HPDE6-E6E7 (cell line): ENCODE results near the gene TRAPPC10.

Experiments used
- DNase-seq: peaks from one replicate; pipeline ENCODE4 v3.0.0; 2011; ENCODE audit warnings: missing footprints; ENCODE audit errors: extremely low spot score

Gene TRAPPC10

DNA sequence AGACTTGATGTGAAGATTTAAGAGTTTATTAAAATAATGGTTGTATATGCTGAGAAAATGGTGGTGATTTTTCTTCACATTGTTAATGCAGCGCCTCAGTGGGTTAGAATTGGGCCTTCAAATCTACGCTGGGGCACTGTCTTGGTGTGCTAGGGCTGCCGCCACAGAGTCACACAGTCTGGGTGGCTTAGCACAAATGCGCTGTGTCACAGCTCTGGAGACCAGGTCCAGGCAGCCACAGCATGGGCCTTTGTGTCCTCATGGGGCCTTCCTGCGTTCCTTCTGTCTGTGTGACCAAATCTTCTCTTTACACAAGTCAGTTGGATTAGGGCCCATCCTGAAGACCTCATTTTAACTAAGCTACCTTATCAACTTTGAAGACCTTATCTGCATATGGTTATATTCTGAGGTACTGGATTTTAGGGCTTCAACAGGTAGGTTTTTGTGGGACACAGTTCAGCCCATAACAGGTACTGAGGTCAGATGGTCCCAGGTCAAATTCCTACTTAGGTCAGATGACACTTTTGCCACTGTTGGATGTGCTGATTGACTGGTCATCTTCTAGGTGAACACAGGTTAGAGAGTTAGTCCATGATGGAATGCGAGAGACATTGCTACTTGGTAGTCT lies 17.5 kb downstream of the TRAPPC10 start:
- DNase-seq = no peak

DNA sequence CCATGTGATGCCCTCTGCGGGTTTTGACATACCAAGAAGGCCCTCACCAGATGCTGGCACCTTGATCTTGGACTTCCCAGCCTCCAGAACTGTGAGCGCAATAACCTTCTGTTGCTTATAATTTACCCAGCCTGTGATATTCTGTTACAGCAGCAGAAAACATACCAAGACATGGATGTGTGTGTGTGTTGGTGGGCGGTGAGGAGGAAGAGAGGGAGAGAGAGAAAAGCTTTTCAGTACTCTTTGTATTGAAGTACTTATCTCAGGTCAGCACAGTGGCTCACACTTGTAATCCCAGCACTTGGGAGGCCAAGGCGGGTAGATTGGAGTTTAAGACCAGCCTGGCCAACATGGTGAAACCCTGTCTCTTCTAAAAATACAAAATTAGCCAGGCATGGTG lies 23.1 kb downstream of the TRAPPC10 start:
- DNase-seq = no peak

- DNase-seq = no peak
These were observed 26.0 kb downstream of the TRAPPC10 start for GRCh38 chr21:44038063-44038462.

- DNase-seq = no peak
These were observed 27.7 kb downstream of the TRAPPC10 start for GRCh38 chr21:44039828-44040227.

DNA sequence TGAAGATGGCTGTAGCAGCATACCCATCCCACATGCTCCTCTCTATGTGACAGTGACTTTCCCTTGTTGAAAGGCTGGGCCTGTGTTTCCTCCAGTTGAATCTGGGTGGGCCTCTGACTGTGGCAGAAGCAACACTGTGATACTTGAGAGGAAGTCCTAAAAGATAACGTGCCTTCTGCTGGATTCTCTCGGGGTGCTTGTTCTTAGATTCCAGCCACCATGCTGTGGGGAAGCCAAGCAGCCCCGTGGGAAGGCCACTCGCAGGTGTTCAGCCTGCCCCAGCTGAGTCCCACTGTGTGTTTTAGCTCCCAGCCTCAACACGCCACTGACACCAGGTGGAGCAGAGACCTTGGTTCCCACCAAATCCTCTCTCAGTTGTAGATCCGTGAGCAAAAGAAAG lies 31.5 kb downstream of the TRAPPC10 start:
- DNase-seq = no peak

GRCh38 chr21:44046734-44047133 lies 34.6 kb downstream of the TRAPPC10 start:
- no peak for DNase-seq

DNA sequence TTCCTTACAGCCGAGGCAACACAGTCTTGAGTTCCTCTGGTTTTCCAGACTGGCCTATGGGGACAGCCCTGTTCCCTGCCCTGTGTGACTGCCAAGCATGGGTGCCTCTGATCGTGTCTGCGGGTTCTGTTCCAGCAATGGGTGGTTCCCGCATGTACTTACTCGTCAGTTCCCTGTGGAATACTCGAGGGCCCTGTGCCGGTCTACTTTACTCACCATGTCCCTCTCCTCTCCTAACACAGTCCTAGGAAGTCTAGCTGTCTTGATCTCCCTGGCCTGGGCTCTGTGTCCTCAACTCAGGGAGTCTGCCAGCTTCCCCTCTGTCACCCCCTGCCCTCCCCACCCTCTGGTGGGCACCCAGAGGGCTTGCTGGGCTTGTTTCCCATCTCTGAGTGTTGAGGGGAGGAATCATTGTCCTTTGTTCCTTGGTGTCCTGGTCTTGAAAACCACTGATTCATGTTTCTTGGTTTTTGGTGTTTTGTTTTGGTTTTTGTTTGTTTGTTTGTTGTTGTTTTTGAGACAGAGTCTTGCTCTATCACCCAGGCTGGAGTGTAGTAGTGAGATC lies 36.0 kb downstream of the TRAPPC10 start:
- DNase-seq = no peak

GRCh38 chr21:44049182-44049581 lies 37.1 kb downstream of the TRAPPC10 start:
- DNase-seq = no peak

GRCh38 chr21:44049606-44050005 lies 37.5 kb downstream of the TRAPPC10 start:
- no peak for DNase-seq

GRCh38 chr21:44050276-44050675 lies 38.2 kb downstream of the TRAPPC10 start:
- no peak for DNase-seq

- DNase-seq = no peak
These were observed 39.4 kb downstream of the TRAPPC10 start for GRCh38 chr21:44051462-44051941.

DNA sequence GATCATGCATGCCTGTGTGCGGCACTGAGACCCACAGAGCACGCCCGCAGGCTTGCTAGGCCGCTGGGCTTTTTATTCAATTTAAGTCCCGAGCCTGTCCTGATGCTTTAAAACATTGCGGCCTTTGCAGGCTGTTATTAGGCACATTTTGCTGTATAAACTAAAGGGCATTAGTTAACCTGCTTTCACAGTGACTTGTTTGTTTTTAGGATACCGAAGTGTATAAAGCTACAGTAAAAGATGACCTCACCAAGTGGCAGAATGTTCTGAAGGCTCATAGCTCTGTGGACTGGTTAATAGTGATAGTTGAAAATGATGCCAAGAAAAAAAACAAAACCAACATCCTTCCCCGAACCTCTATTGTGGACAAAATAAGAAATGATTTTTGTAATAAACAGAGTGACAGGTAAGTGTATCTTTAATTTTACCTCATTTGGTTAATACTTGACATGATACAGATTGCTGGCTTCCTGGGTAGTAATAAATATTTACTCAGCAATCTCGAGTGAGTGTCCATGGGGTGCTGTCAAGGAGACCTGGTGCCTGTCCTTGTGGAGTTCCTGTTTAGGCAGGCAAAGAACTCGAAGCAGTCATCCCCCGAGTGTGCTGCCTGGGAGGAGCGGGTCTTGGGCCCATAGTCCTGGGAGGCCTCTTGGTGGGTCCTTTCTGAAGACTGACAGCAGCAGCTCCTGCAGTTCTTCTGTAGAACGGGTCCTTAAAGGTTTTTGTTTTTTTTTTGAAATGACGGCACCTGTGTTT lies 40.1 kb downstream of the TRAPPC10 start:
- no peak for DNase-seq

GRCh38 chr21:44052830-44053226 lies 40.7 kb downstream of the TRAPPC10 start:
- no peak for DNase-seq

- DNase-seq = no peak
These were observed 41.5 kb downstream of the TRAPPC10 start for GRCh38 chr21:44053567-44053966.

DNA sequence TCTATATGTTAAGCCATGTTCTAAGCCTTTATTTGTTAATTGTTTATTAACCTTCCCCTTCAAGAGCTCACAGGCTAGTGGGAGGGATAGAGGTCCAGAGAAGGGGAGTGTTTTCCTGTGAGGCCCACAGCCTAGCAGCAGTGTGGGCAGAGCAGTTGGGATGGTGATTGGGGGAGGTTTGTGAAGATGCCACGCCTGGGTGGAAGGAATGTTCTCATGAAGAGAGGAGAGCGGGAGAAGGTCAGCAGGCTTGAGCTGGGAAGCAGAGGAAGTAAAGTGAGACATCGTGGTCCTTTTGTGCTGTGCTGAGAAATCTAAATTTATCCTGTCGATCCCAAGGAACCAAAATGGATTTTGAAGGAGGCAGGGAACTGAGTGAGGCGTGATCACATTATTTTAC lies 42.6 kb downstream of the TRAPPC10 start:
- no peak for DNase-seq

DNA sequence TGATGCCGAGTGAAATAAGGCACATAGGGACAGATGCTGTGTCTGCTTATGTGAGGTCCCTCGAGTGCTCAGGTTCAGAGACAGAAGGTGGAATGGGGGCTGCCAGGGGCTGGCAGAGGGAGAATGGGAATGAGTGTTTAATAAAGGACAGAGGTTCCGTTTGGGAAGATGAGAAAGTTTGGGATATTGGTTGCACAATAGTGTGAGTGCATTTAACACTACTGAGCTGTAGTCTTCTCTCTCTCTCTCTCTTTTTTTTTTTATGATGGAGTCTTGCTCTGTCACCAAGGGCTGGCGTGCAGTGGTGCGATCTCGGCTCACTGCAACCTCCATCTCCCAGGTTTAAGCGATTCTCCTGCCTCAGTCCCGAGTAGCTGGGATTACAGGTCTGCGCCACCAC lies 44.9 kb downstream of the TRAPPC10 start:
- no peak for DNase-seq

DNA sequence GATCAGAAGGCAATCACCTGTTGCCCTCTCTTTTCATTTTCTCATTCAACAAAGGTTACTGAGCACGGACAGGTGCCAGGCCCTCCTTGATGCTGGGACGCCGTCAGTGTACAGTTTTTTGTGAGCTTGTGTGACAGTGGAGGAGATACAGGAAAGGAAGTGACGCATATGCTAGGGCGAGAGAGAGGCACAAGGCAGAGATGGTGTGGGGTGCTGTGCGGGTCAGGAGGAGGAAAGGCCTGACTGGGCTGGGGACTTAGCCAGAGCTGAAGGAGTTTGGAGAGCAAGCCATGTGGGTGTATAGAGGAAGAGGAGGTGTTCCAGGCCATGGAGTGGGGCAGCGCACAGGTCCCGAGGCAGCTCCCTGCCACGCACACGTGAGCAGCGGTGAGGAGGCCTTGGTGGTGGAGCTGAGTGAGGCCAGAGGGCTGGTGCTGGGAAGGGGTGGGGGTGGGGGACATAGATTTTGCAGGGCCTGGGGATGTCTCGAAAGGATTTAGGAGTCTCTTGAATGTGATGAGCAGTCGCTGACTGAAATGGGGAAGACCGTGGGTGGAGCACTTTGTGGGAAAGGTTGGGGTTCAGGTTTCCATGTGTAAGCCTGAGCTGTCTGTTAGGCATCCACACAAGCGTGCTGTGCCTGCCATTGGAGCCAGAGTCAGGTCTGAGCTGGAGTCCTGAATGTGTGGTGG lies 46.0 kb downstream of the TRAPPC10 start:
- DNase-seq = no peak

DNA sequence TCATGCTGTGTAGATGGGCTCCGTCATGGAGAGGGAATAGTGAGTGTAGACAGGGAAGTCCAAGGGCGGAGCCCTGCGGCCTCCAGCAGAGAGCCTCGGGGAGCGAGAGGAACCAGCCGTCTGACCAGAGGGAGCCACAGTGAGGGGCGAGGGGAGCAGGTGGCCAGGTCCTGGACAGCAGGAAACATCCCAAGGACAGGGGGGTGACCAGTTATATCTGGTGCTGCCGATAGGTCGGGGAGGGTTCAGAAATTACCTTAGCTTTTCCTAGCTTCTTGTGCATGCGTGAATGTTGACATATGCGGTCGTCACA lies 46.5 kb downstream of the TRAPPC10 start:
- DNase-seq = no peak

- DNase-seq = no peak
These were observed 46.9 kb downstream of the TRAPPC10 start for GRCh38 chr21:44058981-44059380.

DNA sequence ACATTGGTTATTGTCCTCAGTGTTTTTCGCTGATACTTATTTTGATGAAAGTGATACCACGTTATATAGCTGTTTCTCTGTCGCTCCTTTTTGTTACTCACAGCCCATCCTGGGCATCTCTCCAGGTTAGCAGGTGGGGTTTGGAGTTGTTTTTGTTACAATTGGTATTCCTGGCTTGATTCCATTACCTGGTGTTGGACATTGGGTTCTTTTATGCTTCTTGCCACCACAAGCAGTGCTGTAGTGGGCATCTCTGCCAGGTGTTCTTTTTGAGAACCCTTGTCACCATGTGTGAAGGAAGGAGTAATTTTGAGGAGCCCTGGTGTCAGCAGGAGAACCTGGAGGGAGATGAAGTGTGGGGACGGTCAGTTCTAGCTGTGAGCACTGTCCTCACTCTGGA lies 47.6 kb downstream of the TRAPPC10 start:
- no peak for DNase-seq

DNA sequence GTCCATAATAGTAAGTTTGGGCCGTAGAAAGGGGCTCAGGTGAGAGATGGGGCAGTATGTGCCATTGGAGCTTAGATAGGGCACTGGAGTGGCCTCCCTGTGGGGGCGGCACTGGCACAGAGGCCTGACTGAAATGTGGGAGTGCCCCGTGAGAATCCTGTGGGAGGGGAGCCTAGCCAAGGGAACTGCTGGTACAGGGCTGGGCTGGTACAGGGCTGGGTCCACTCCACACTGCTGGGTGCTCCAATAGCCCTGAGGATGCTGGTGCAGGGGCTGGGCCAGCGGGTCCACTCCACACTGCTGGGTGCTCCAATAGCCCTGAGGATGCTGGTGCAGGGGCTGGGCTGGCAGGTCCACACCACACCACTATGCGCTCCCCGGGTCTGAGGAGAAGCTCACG lies 50.3 kb downstream of the TRAPPC10 start:
- no peak for DNase-seq

DNA sequence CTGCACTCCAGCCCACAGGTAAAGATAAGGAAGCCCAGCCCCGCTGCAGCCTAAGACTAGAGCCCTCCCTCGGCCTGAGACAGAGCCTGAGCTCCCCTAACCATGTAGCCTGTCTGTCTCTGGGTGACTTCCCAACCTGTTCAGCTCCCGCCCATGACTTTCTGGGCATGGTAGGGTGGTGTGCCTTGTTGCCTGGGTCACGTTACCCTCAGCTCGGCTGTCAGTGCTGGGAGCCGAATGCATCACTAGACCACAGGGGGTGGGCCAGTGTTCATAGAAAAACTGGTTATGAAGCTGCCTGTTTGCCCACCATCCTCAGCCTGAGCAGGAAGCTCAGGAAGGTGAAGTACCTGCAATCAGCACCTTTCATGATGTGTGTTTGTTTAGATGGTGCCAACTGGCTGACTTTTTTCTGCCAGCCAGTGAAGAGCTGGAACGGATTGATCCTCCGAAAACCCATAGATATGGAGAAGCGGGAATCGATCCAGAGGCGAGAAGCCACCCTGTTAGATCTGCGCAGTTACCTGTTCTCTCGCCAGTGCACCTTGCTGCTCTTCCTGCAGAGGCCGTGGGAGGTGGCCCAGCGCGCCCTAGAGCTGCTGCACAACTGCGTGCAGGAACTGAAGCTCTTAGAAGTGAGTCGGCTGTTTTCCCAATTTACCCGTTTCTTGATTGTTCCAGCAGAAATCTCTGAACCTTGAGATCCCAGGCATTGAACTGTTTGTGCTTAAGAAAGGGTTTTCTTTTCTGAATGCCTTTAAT lies 51.2 kb downstream of the TRAPPC10 start:
- DNase-seq = no peak
